Neural cell (in vitro differentiated cells): ENCODE data around the gene YKT6. TPM values are rescaled to one million over a fixed set of nuclear protein-coding genes. Genes with fewer than 3 reads are reported as not detected.

Source experiments
- H2AFZ ChIP-seq: fragments of 200-600, 300-800 bp; sonication (generic), shearing (Covaris generic); 2 replicates; pipeline ENCODE4 v1.6.0; 2014; ENCODE audit warnings: low read depth, mild to moderate bottlenecking, antibody characterized with exemption, low read length, moderate library complexity
- H3F3A ChIP-seq: fragments of 200-600 bp; shearing (Covaris generic); 2 replicates; pipeline ENCODE4 v1.6.1; 2016; ENCODE audit warnings: mild to moderate bottlenecking, moderate library complexity, mixed read lengths, antibody characterized with exemption, low read length; ENCODE audit not compliant: insufficient read depth, poor library complexity, severe bottlenecking
- H3K27ac ChIP-seq: fragments of 200-600, 300-800 bp; sonication (generic), shearing (Covaris generic); 2 replicates; pipeline ENCODE4 v1.5.1; 2014; ENCODE audit warnings: mild to moderate bottlenecking, low read length, moderate library complexity
- H3K27me3 ChIP-seq: fragments of 300-800, 200-600 bp; sonication (generic), shearing (Covaris generic); 2 replicates; pipeline ENCODE4 v1.6.0; 2014; ENCODE audit warnings: mild to moderate bottlenecking, low read depth, low read length, moderate library complexity; ENCODE audit not compliant: insufficient read depth
- H3K36me3 ChIP-seq: fragments of 300-800, 200-600 bp; sonication (generic), shearing (Covaris generic); 2 replicates; pipeline ENCODE4 v1.5.1; 2014; ENCODE audit warnings: mild to moderate bottlenecking, antibody characterized with exemption, low read length, moderate library complexity; ENCODE audit not compliant: insufficient read depth
- H3K4me2 ChIP-seq: fragments of 300-800, 200-600 bp; sonication (generic), shearing (Covaris generic); 2 replicates; pipeline ENCODE4 v1.6.0; 2014; ENCODE audit warnings: mild to moderate bottlenecking, low read length
- H3K4me3 ChIP-seq: fragments of 300-800, 200-600 bp; sonication (generic), shearing (Covaris generic); 2 replicates; pipeline ENCODE4 v1.5.1; 2014; ENCODE audit warnings: mild to moderate bottlenecking, low read length, moderate library complexity
- H3K79me2 ChIP-seq: fragments of 200-600 bp; shearing (Covaris generic); replicated peaks from 2 replicates; pipeline ENCODE4 v1.6.0; 2014; ENCODE audit warnings: mild to moderate bottlenecking, low read length, moderate library complexity; ENCODE audit not compliant: insufficient read depth
- H3K9ac ChIP-seq: fragments of 300-800, 200-600 bp; sonication (generic), shearing (Covaris generic); 2 replicates; pipeline ENCODE4 v1.6.1; 2016; ENCODE audit warnings: mild to moderate bottlenecking, low read length, mixed read lengths
- H3K9me2 ChIP-seq: fragments of 200-600 bp; shearing (Covaris generic); 2 replicates; pipeline ENCODE4 v1.6.1; 2016; ENCODE audit warnings: mild to moderate bottlenecking, low read length, mixed read lengths; ENCODE audit not compliant: insufficient read depth
- H3K9me3 ChIP-seq: fragments of 200-600, 300-800 bp; sonication (generic), shearing (Covaris generic); 2 replicates; pipeline ENCODE4 v1.6.1; 2016; ENCODE audit warnings: mild to moderate bottlenecking, mixed run types, low read length, moderate library complexity, mixed read lengths
- H4K20me1 ChIP-seq: fragments of 200-600 bp; shearing (Covaris generic); 2 replicates; pipeline ENCODE4 v1.6.1; 2016; ENCODE audit warnings: mild to moderate bottlenecking, mixed run types; ENCODE audit not compliant: insufficient read depth
- CTCF ChIP-seq: fragments of 450-650 bp; IDR thresholded peaks from 2 replicates; pipeline ENCODE4 v1.5.1; 2014; ENCODE audit warnings: antibody characterized with exemption, mild to moderate bottlenecking, moderate library complexity; ENCODE audit not compliant: poor library complexity, severe bottlenecking
- EP300 ChIP-seq: fragments of 450-650 bp; conservative IDR thresholded peaks from 2 replicates; pipeline ENCODE4 v1.6.1; 2014; ENCODE audit warnings: antibody characterized with exemption, mild to moderate bottlenecking, moderate library complexity; ENCODE audit not compliant: poor library complexity, severe bottlenecking
- EZH2 ChIP-seq: fragments of 200-600, 300-800 bp; shearing (Covaris generic), sonication (generic); IDR thresholded peaks from 2 replicates; pipeline ENCODE4 v1.6.1; 2014; ENCODE audit warnings: antibody characterized with exemption, low read length, borderline replicate concordance, mild to moderate bottlenecking; ENCODE audit not compliant: insufficient read depth, poor library complexity, severe bottlenecking
- MXI1 ChIP-seq: fragments of 450-650 bp; conservative IDR thresholded peaks from 2 replicates; pipeline ENCODE4 v1.6.1; 2014; ENCODE audit warnings: antibody characterized with exemption, mild to moderate bottlenecking; ENCODE audit not compliant: poor library complexity, severe bottlenecking
- POLR2AphosphoS5 ChIP-seq: IDR thresholded peaks from 2 replicates; pipeline ENCODE4 v1.6.1; 2012
- RAD21 ChIP-seq: fragments of 450-650 bp; conservative IDR thresholded peaks from 2 replicates; pipeline ENCODE4 v1.6.1; 2014; ENCODE audit warnings: antibody characterized with exemption, mild to moderate bottlenecking, moderate library complexity
- REST ChIP-seq: IDR thresholded peaks from 2 replicates; pipeline ENCODE4 v1.6.1; 2012; ENCODE audit warnings: borderline replicate concordance
- SMC3 ChIP-seq: fragments of 450-650 bp; conservative IDR thresholded peaks from 2 replicates; pipeline ENCODE4 v1.6.1; 2014; ENCODE audit warnings: antibody characterized with exemption, mild to moderate bottlenecking, moderate library complexity; ENCODE audit not compliant: poor library complexity
- TAF1 ChIP-seq: IDR thresholded peaks from 2 replicates; pipeline ENCODE4 v1.6.1; 2012; ENCODE audit warnings: low read depth
- polyA plus RNA-seq: library from polyadenylated mRNA; depleted of rRNA; stranded (reverse); fragments of >200 nt; gene quantifications from 2 replicates; pipeline ENCODE4 v1.2.3, GENCODE V29; 2014

The YKT6 gene
- polyA plus RNA-seq, 1 donor from 2014 or later = 93.4 TPM

GRCh38 chr7:44175730-44176129 lies 25.0 kb upstream of the YKT6 start:
- Histone ChIP-seq H3K27me3 (no peaks in the 10 kb centered on the region), H3K4me3 (no peak overlapping the region), H3K27ac (no peak overlapping the region), H3K36me3 (no peaks in the 10 kb centered on the region), H3K9me3 (no peaks in the 10 kb centered on the region), H3K9me2 (no peaks in the 10 kb centered on the region), H3F3A (no peaks in the 10 kb centered on the region), H3K4me2 (no peak overlapping the region), H4K20me1 (no peaks in the 10 kb centered on the region), H2AFZ (no peak overlapping the region), H3K79me2 (no peaks in the 10 kb centered on the region), H3K9ac (no peak overlapping the region)
- no peak for TF ChIP-seq CTCF
- no peak for TF ChIP-seq EZH2
- no peak for TF ChIP-seq REST
- no peak for TF ChIP-seq POLR2AphosphoS5
- no peak for TF ChIP-seq EP300
- TF ChIP-seq SMC3 = no peak
- no peak for TF ChIP-seq TAF1
- TF ChIP-seq MXI1 = no peak
- TF ChIP-seq RAD21 = no peak

DNA sequence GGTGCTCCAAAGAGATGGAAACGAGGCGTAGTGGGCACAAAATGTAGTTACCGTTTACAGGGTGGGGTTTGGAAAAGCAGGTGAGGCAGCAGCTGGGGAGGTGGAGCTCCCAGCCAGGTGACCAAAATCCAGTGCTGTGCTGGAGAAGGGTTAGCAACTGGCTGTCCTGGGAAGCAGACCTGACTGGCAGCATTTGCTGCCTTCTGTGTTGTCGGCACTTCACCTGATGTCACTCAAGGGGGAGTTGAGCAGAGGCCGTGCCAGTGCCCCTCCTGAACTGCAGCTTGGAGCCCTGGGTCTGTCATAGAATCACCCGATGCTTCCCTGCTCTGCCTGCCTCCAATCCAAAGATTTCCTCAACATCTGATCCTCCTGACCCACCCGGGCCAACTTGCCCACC lies 24.3 kb upstream of the YKT6 start:
- no peaks in the 10 kb centered on the region for H3K79me2 ChIP-seq
- no peak overlapping the region for H2AFZ ChIP-seq
- H3K4me3 ChIP-seq = no peak overlapping the region
- H3K27me3 ChIP-seq = no peaks in the 10 kb centered on the region
- H3K27ac ChIP-seq = no peak overlapping the region
- TF ChIP-seq EZH2 = no peak
- H3K9me2 ChIP-seq = no peaks in the 10 kb centered on the region
- no peaks in the 10 kb centered on the region for H3F3A ChIP-seq
- H3K9me3 ChIP-seq = no peaks in the 10 kb centered on the region
- no peaks in the 10 kb centered on the region for H4K20me1 ChIP-seq
- no peak overlapping the region for H3K9ac ChIP-seq
- H3K4me2 ChIP-seq = no peak overlapping the region
- H3K36me3 ChIP-seq = no peaks in the 10 kb centered on the region

DNA sequence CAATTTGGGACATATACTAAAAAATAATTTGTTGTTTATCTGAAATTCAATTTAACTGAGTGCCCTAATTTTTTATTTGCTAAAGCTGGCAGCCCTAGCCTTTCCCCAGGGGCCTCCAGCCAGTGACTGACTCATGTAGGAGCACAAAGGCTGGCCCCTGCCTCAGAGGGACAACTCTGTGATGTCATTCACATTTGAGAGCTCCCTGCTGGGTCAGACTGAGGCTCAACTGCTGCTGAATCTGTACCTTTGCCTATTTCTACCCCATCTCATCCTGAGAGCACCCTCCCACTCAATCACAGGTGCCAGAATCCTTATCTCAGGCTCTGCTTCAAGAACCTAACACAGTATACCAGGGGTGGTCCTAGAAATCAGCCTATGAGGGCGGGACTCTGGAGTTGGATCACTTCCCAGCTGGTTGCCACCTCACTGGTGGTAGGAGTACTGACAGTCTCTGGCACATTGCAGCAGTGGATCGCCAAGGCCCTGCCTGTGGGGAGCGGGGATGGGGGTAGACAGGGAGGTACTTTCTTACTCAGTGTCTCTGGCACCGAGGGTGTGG lies 23.1 kb upstream of the YKT6 start:
- Histone ChIP-seq H3K4me2 (no peak overlapping the region), H3F3A (no peaks in the 10 kb centered on the region), H3K9me2 (no peaks in the 10 kb centered on the region), H3K9me3 (no peaks in the 10 kb centered on the region), H4K20me1 (no peaks in the 10 kb centered on the region), H2AFZ (no peak overlapping the region), H3K79me2 (no peaks in the 10 kb centered on the region), H3K27ac (no peak overlapping the region), H3K27me3 (no peaks in the 10 kb centered on the region), H3K4me3 (no peak overlapping the region), H3K36me3 (no peaks in the 10 kb centered on the region), H3K9ac (no peak overlapping the region)
- TF ChIP-seq POLR2AphosphoS5 = no peak
- TF ChIP-seq SMC3 = no peak
- TF ChIP-seq REST = no peak
- no peak for TF ChIP-seq EZH2
- TF ChIP-seq RAD21 = no peak
- TF ChIP-seq CTCF = no peak
